ENCODE results near the gene JAGN1.
"Not testable (repeated sequence)": the region's sequence is repeated elsewhere in the genome, so short reads cannot be mapped to it uniquely, and the experiment has no call there.

The JAGN1 gene

GRCh38 chr3:9897408-9898372 is 7.3 kb downstream of the JAGN1 start:
- no peak for DNase-seq (ENCODE audit: low read depth in 1 of 2, low spot score in 1 of 2)

GRCh38 chr3:9898467-9899241 is 8.2 kb downstream of the JAGN1 start:
- DNase-seq (ENCODE audit: low read depth in 1 of 2, low spot score in 1 of 2), result no peak

- DNase-seq (ENCODE audit: low read depth in 1 of 2, low spot score in 1 of 2), result no peak
These were observed 8.9 kb downstream of the JAGN1 start for GRCh38 chr3:9899289-9899791.

GRCh38 chr3:9900965-9901415 is 10.6 kb downstream of the JAGN1 start:
- not testable (repeated sequence) for DNase-seq (ENCODE audit: low read depth in 1 of 2, low spot score in 1 of 2)

GRCh38 chr3:9901967-9902366 is 11.6 kb downstream of the JAGN1 start:
- no peak for DNase-seq (ENCODE audit: low read depth in 1 of 2, low spot score in 1 of 2)

- no peak for DNase-seq (ENCODE audit: low read depth in 1 of 2, low spot score in 1 of 2)
These were observed 12.2 kb downstream of the JAGN1 start, which contains the start of gene IL17RE for GRCh38 chr3:9902372-9903237. TSS of gene IL17RE (plus strand) at chr3:9902848. CDS start at chr3:9902933, 85 bp downstream.

GRCh38 chr3:9903238-9903624 is 12.8 kb downstream of the JAGN1 start:
- DNase-seq (ENCODE audit: low read depth in 1 of 2, low spot score in 1 of 2), result no peak

GRCh38 chr3:9903904-9904303 is 13.5 kb downstream of the JAGN1 start:
- no peak for DNase-seq (ENCODE audit: low read depth in 1 of 2, low spot score in 1 of 2)

- DNase-seq (ENCODE audit: low read depth in 1 of 2, low spot score in 1 of 2), result no peak
These were observed 16.1 kb downstream of the JAGN1 start for GRCh38 chr3:9906480-9906879.

GRCh38 chr3:9908286-9908685 is 17.9 kb downstream of the JAGN1 start:
- DNase-seq (ENCODE audit: low read depth in 1 of 2, low spot score in 1 of 2), result no peak

GRCh38 chr3:9909221-9910013 is 19.0 kb downstream of the JAGN1 start:
- no peak for DNase-seq (ENCODE audit: low read depth in 1 of 2, low spot score in 1 of 2)

GRCh38 chr3:9911863-9912262 is 21.5 kb downstream of the JAGN1 start:
- DNase-seq (ENCODE audit: low read depth in 1 of 2, low spot score in 1 of 2), result no peak

- DNase-seq (ENCODE audit: low read depth in 1 of 2, low spot score in 1 of 2), result no peak
These were observed 22.0 kb downstream of the JAGN1 start for GRCh38 chr3:9912294-9912935.

GRCh38 chr3:9913601-9914000 is 23.2 kb downstream of the JAGN1 start:
- DNase-seq (ENCODE audit: low read depth in 1 of 2, low spot score in 1 of 2), result no peak

- DNase-seq (ENCODE audit: low read depth in 1 of 2, low spot score in 1 of 2), result no peak
These were observed 23.6 kb downstream of the JAGN1 start for GRCh38 chr3:9914011-9914410.

GRCh38 chr3:9914559-9915253 is 24.3 kb downstream of the JAGN1 start:
- no peak for DNase-seq (ENCODE audit: low read depth in 1 of 2, low spot score in 1 of 2)

- DNase-seq (ENCODE audit: low read depth in 1 of 2, low spot score in 1 of 2), result no peak
These were observed 25.1 kb downstream of the JAGN1 start for GRCh38 chr3:9915254-9916141.

- DNase-seq (ENCODE audit: low read depth in 1 of 2, low spot score in 1 of 2), result no peak
These were observed 25.9 kb downstream of the JAGN1 start for GRCh38 chr3:9916346-9916733.
